GM12878 (cell line): ENCODE data around the gene HAND1. TPM values are rescaled to one million over a fixed set of nuclear protein-coding genes. Genes with fewer than 3 reads are reported as not detected.

Experiments
- ATAC-seq: fragments of 200-7000 bp; cut with Tn5 transposase; 3 replicates; pipeline ENCODE4 v1.9.1; 2020; ENCODE audit warnings: mild to moderate bottlenecking, moderate library complexity
- BruUV-seq: library from RNA; stranded (reverse); fragments of 400-500 nt; replicated peaks from 2 replicates; lab custom pipeline; 2021; lab: Mats Ljungman, UMichigan
- CTCF ChIA-PET: fragments of 300-600 bp; sonication (Branson Sonifier 250); formaldehyde crosslinking; extraction: SDS; loops from one replicate; lab custom pipeline; 2021; ENCODE audit warnings: inconsistent platforms; lab: Yijun Ruan, JAX
- POLR2A ChIA-PET: fragments of 350-600 bp; formaldehyde crosslinking; extraction: SDS; loops from one replicate; lab custom pipeline; 2021; ENCODE audit warnings: inconsistent platforms; lab: Charles Lee
- RAD21 ChIA-PET: fragments of 300-600 bp; sonication (Branson Sonifier 250); formaldehyde crosslinking; loops from one replicate; lab custom pipeline; 2023; ENCODE audit warnings: antibody characterized with exemption; ENCODE audit not compliant: unreplicated experiment; lab: Charles Lee
- SMC1A ChIA-PET: fragments of 300-600 bp; sonication (Branson Sonifier 250); formaldehyde crosslinking; loops from one replicate; lab custom pipeline; 2023; ENCODE audit not compliant: unreplicated experiment, uncharacterized antibody; lab: Charles Lee
- DNase-seq: peaks from one replicate; pipeline ENCODE4 v3.0.0-alpha.2; 2011; ENCODE audit warnings: low read depth, low spot score
- FAIRE-seq: peaks from 3 replicates; lab custom pipeline; 2011; peaks lifted over from hg19 to GRCh38; lab: Jason Lieb, UNC
- H2AFZ ChIP-seq: 2 replicates; pipeline ENCODE4 v1.6.0; 2011; ENCODE audit warnings: low read depth, low read length, control low read depth; ENCODE audit not compliant: control insufficient read depth
- H3K27ac ChIP-seq: 2 replicates; pipeline ENCODE4 v1.5.1; 2011; ENCODE audit warnings: control low read depth; ENCODE audit not compliant: control insufficient read depth, insufficient read depth
- H3K27me3 ChIP-seq, 2 experiments: replicated peaks in 1 of 2; 2 replicates each; pipeline versions ENCODE4 v1.6.0 to v1.6.1; 2011; ENCODE audit warnings: low read length in 1 of 2; ENCODE audit not compliant: control insufficient read depth in 2 of 2, insufficient read depth in 2 of 2
- H3K36me3 ChIP-seq, 2 experiments: 2 replicates each; pipeline ENCODE4 v1.5.1; 2011; ENCODE audit warnings: low read length in 1 of 2; ENCODE audit not compliant: control insufficient read depth in 2 of 2, insufficient read depth in 2 of 2
- H3K4me1 ChIP-seq: 2 replicates; pipeline ENCODE4 v1.6.1; 2011; ENCODE audit warnings: mild to moderate bottlenecking, low read length, moderate library complexity, mixed read lengths; ENCODE audit not compliant: control insufficient read depth, insufficient read depth
- H3K4me2 ChIP-seq: 2 replicates; pipeline ENCODE4 v1.6.0; 2011; ENCODE audit warnings: control low read depth; ENCODE audit not compliant: control insufficient read depth, insufficient read depth
- H3K4me3 ChIP-seq: fragments of 200-600 bp; sonication (generic); 2 replicates; pipeline ENCODE4 v1.5.1; 2016
- H3K79me2 ChIP-seq: 2 replicates; pipeline ENCODE4 v1.6.0; 2011; ENCODE audit warnings: low read length; ENCODE audit not compliant: control insufficient read depth, insufficient read depth
- H3K9ac ChIP-seq: 2 replicates; pipeline ENCODE4 v1.8.0; 2011; ENCODE audit warnings: low read length, control low read depth, mixed read lengths; ENCODE audit not compliant: control insufficient read depth, insufficient read depth
- H3K9me3 ChIP-seq: replicated peaks from 3 replicates; pipeline ENCODE4 v1.5.1; 2011; ENCODE audit warnings: mild to moderate bottlenecking, low read length; ENCODE audit not compliant: control insufficient read depth, insufficient read depth
- H4K20me1 ChIP-seq: 2 replicates; pipeline ENCODE4 v1.6.0; 2011; ENCODE audit not compliant: control insufficient read depth, insufficient read depth
- ATF7 ChIP-seq: fragments of 450-650 bp; IDR thresholded peaks from 2 replicates; pipeline ENCODE4 v1.6.1; 2016; ENCODE audit warnings: low read depth, mild to moderate bottlenecking
- CBX3 ChIP-seq: fragments of 200-600 bp; sonication (generic); IDR thresholded peaks from 2 replicates; pipeline ENCODE4 v1.6.1; 2016; ENCODE audit warnings: low read depth, borderline replicate concordance
- CEBPB ChIP-seq, 2 experiments: fragments of 150-350 bp in 1 of 2; IDR thresholded peaks; 2 replicates each; pipeline ENCODE4 v1.6.1; 2012 to 2014; ENCODE audit warnings: low read depth in 2 of 2, low read length in 2 of 2, borderline replicate concordance in 1 of 2, inconsistent platforms in 1 of 2
- EZH2 ChIP-seq: IDR thresholded peaks from 2 replicates; pipeline ENCODE4 v1.6.1; 2012; ENCODE audit warnings: low read depth, mild to moderate bottlenecking, control low read depth, inconsistent platforms, low read length, borderline replicate concordance; ENCODE audit not compliant: control insufficient read depth
- FOS ChIP-seq: IDR thresholded peaks from 3 replicates; pipeline ENCODE4 v1.6.1; 2011; ENCODE audit warnings: borderline replicate concordance; ENCODE audit not compliant: insufficient read length; ENCODE audit errors: extremely low read depth
- HCFC1 ChIP-seq: fragments of 150-350 bp; IDR thresholded peaks from 2 replicates; pipeline ENCODE4 v1.6.1; 2014; ENCODE audit warnings: low read length
- HDAC6 ChIP-seq: fragments of 200-600 bp; sonication (generic); IDR thresholded peaks from one replicate; pipeline ENCODE4 v1.8.0; 2017; ENCODE audit warnings: antibody characterized with exemption; ENCODE audit not compliant: unreplicated experiment
- KLF5 ChIP-seq: fragments of 450-650 bp; IDR thresholded peaks from 2 replicates; pipeline ENCODE4 v1.6.1; 2014; ENCODE audit warnings: mild to moderate bottlenecking; ENCODE audit not compliant: partially characterized antibody
- MEF2A ChIP-seq: IDR thresholded peaks from 2 replicates; pipeline ENCODE4 v1.6.1; 2011; ENCODE audit warnings: low read depth, mild to moderate bottlenecking, low read length, moderate library complexity; ENCODE audit not compliant: insufficient read depth
- NFYB ChIP-seq: IDR thresholded peaks from 2 replicates; pipeline ENCODE4 v1.6.1; 2011; ENCODE audit warnings: low read depth, mild to moderate bottlenecking, low read length, improper control_type of control experiment, moderate library complexity; ENCODE audit not compliant: insufficient read depth
- POLR2AphosphoS5 ChIP-seq: IDR thresholded peaks from 2 replicates; pipeline ENCODE4 v1.6.1; 2011; ENCODE audit warnings: mild to moderate bottlenecking, low read length, inconsistent platforms
- POU2F2 ChIP-seq: IDR thresholded peaks from 3 replicates; pipeline ENCODE4 v1.6.1; 2011; ENCODE audit warnings: low read depth, mild to moderate bottlenecking, low read length, borderline replicate concordance
- SUZ12 ChIP-seq: fragments of 200-600 bp; sonication (generic); IDR thresholded peaks from one replicate; pipeline ENCODE4 v1.6.1; 2018; ENCODE audit warnings: antibody characterized with exemption, mild to moderate bottlenecking; ENCODE audit not compliant: unreplicated experiment
- ZNF274 ChIP-seq: IDR thresholded peaks from one replicate; pipeline ENCODE4 v1.8.0; 2011; ENCODE audit not compliant: insufficient read length, insufficient read depth
- WGBS: methylation state at CpG from one replicate; pipeline ENCODE4 v1.1.6; 2016; ENCODE audit warnings: low lambda C conversion rate; ENCODE audit not compliant: insufficient replicate concordance, insufficient coverage; ENCODE audit errors: missing lambda C conversion rate; 5-methylcytosine and 5-hydroxymethylcytosine counted together
- in situ Hi-C: fragments of 300-500 bp; cut with MboI; formaldehyde crosslinking; loops from 9 replicates; pipeline ENCODE4 v1.14.3; 2018; ENCODE audit warnings: mixed read lengths
- intact Hi-C: fragments of 100-400 bp; cut with micrococcal nuclease; formaldehyde crosslinking; loops from one replicate; pipeline ENCODE4 v1.14.2; 2022; ENCODE audit not compliant: unreplicated experiment
- polyA plus RNA-seq, 11 experiments: library from polyadenylated mRNA; depleted of rRNA in 4 of 11; unstranded in 6 of 11; stranded (reverse) in 5 of 11; fragments of >200 nt; fragmentation: Nextera tagmentation in 4 of 11; fragmentation: Illumina TruSeq in 1 of 11; extraction: Ambion mirVana in 4 of 11; extraction: Trizol in 1 of 11; gene quantifications; 1 replicate in 1 of 11; 2 replicates in 10 of 11; pipeline versions ENCODE4 v1.2.1 to v1.2.3, GENCODE V29; 2011 to 2016; ENCODE audit warnings: inconsistent platforms in 2 of 11, missing spikeins in 2 of 11, low read depth in 1 of 11
- total RNA-seq, 4 experiments: library from RNA; depleted of rRNA in 3 of 4; stranded (reverse); fragments of >200 nt in 3 of 4; fragmentation: Illumina TruSeq in 1 of 4; extraction: Trizol in 1 of 4; gene quantifications; 2 replicates each; pipeline versions ENCODE4 v1.2.1 to v1.2.3, GENCODE V29; 2013 to 2021
- TF ChIP-seq, protein P1 (sequence below): fragments of 450-650 bp; IDR thresholded peaks from 2 replicates; pipeline ENCODE4 v1.6.1; 2017; ENCODE audit warnings: mild to moderate bottlenecking, moderate library complexity
- TF ChIP-seq, protein P2 (sequence below): IDR thresholded peaks from 2 replicates; pipeline ENCODE4 v1.6.1; 2012; ENCODE audit warnings: low read depth, low read length, improper control_type of control experiment
- TF ChIP-seq, protein P3 (sequence below): IDR thresholded peaks from 2 replicates; pipeline ENCODE4 v1.6.1; 2011; ENCODE audit warnings: borderline replicate concordance, low read depth, mild to moderate bottlenecking, moderate library complexity, mixed read lengths, low read length; ENCODE audit not compliant: insufficient read depth; ENCODE audit errors: extremely low read length

Gene HAND1
- total and polyA plus RNA-seq, 10 of the 15 experiments (the other 5 are each of a cell fraction or from before 2014, with no cell fraction given), result 0.06 to 0.41 (median 0.27) TPM; not detected in 4

DNA sequence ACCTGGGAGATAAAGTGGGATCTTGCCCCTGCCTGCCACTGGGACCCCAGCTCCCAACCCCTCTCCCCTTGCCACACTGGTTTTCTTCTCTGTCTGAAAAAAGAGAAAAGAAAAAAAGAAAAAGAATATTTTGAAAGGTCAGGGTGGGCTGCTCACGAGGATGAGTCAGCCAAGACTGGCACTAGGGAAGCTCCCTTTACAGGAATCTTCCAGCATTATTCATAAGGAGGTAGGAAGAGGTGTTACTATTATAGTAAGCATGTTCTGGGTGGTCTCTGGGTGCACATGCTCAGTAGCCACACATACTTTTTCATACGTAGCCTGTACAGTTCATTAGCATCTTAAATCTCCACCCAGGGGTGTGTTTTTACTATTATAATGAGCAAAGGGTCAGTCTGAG is 46.8 kb upstream of the HAND1 start:
- ATAC-seq (no peak), FAIRE-seq (no peak)
- CTCF ChIA-PET, result interaction anchor here (1.2 to 1.6 kb wide), 3 partner anchors 51 to 58 kb away, joined by 3 to 6 read pairs (median 3); no protein-coding TSS in a partner anchor
- Histone ChIP-seq H3K36me3 (no peaks in the 10 kb centered on the region), H3K27ac (no peak overlapping the region), H3K27me3 (peaks cover 0 to 2% of the 10 kb centered on the region in 2 experiments; a peak in 1 of 4 replicates), H3K9me3 (no peaks in the 10 kb centered on the region), H3K4me2 (no peak overlapping the region)
- WGBS, result 55% methylated on average over 2 of the region's 2 CpGs
- in situ Hi-C loops (no loop called here), intact Hi-C loops (loop anchor here (5.0 kb wide), 2 partner anchors 52 to 87 kb away; no protein-coding TSS in a partner anchor)
- SMC1A ChIA-PET, result interaction anchor here (1.0 to 1.4 kb wide), 3 partner anchors 13 to 84 kb away, joined by 3 to 4 read pairs (median 4); no protein-coding TSS in a partner anchor
- BruUV-seq, result no TSS peak
- TF ChIP-seq, protein P1, sequence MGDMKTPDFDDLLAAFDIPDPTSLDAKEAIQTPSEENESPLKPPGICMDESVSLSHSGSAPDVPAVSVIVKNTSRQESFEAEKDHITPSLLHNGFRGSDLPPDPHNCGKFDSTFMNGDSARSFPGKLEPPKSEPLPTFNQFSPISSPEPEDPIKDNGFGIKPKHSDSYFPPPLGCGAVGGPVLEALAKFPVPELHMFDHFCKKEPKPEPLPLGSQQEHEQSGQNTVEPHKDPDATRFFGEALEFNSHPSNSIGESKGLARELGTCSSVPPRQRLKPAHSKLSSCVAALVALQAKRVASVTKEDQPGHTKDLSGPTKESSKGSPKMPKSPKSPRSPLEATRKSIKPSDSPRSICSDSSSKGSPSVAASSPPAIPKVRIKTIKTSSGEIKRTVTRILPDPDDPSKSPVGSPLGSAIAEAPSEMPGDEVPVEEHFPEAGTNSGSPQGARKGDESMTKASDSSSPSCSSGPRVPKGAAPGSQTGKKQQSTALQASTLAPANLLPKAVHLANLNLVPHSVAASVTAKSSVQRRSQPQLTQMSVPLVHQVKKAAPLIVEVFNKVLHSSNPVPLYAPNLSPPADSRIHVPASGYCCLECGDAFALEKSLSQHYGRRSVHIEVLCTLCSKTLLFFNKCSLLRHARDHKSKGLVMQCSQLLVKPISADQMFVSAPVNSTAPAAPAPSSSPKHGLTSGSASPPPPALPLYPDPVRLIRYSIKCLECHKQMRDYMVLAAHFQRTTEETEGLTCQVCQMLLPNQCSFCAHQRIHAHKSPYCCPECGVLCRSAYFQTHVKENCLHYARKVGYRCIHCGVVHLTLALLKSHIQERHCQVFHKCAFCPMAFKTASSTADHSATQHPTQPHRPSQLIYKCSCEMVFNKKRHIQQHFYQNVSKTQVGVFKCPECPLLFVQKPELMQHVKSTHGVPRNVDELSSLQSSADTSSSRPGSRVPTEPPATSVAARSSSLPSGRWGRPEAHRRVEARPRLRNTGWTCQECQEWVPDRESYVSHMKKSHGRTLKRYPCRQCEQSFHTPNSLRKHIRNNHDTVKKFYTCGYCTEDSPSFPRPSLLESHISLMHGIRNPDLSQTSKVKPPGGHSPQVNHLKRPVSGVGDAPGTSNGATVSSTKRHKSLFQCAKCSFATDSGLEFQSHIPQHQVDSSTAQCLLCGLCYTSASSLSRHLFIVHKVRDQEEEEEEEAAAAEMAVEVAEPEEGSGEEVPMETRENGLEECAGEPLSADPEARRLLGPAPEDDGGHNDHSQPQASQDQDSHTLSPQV, result no peak
- TF ChIP-seq FOS (no peak), SUZ12 (no peak), POU2F2 (no peak), KLF5 (no peak), CBX3 (no peak), HCFC1 (no peak), EZH2 (no peak), ZNF274 (no peak), CEBPB (IDR thresholded peaks at IDR 0.05; ENCODE audit: borderline replicate concordance in 1 of 2, low read depth in 2 of 2, low read length in 2 of 2) (no peak), POLR2AphosphoS5 (no peak), ATF7 (no peak), NFYB (no peak), HDAC6 (no peak), MEF2A (no peak)
- TF ChIP-seq, protein P2, sequence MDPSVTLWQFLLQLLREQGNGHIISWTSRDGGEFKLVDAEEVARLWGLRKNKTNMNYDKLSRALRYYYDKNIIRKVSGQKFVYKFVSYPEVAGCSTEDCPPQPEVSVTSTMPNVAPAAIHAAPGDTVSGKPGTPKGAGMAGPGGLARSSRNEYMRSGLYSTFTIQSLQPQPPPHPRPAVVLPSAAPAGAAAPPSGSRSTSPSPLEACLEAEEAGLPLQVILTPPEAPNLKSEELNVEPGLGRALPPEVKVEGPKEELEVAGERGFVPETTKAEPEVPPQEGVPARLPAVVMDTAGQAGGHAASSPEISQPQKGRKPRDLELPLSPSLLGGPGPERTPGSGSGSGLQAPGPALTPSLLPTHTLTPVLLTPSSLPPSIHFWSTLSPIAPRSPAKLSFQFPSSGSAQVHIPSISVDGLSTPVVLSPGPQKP, result no peak
- TF ChIP-seq, protein P3, sequence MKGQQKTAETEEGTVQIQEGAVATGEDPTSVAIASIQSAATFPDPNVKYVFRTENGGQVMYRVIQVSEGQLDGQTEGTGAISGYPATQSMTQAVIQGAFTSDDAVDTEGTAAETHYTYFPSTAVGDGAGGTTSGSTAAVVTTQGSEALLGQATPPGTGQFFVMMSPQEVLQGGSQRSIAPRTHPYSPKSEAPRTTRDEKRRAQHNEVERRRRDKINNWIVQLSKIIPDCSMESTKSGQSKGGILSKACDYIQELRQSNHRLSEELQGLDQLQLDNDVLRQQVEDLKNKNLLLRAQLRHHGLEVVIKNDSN, result no peak
- TF ChIP-seq, all 136 proteins: peak for 0
- Histone ChIP-seq H3K9ac (no peak overlapping the region), H3K4me1 (0 out of 2 replicates have a peak, but pooled peaks cover 4% of the 10 kb centered on the region), H3K79me2 (no peaks in the 10 kb centered on the region), H4K20me1 (peaks cover 2% of the 10 kb centered on the region; the same call in 1 of the 2 replicates), H2AFZ (no peak overlapping the region), H3K4me3 (no peak overlapping the region)
- DNase-seq, result no peak
- POLR2A ChIA-PET, result interaction anchor here (1.0 kb wide), 1 partner anchor 12 kb away, joined by 4 read pairs; no protein-coding TSS in a partner anchor
- RAD21 ChIA-PET, result no interaction called here
